GM21526 (cell line): ENCODE measurements around the gene EPB41L1.

Source experiments
- ATAC-seq: cut with Tn5 transposase; IDR thresholded peaks from one replicate; pipeline ENCODE4 v1.9.1; 2021; ENCODE audit warnings: moderate library complexity; ENCODE audit not compliant: unreplicated experiment, low FRiP score

EPB41L1 gene

DNA sequence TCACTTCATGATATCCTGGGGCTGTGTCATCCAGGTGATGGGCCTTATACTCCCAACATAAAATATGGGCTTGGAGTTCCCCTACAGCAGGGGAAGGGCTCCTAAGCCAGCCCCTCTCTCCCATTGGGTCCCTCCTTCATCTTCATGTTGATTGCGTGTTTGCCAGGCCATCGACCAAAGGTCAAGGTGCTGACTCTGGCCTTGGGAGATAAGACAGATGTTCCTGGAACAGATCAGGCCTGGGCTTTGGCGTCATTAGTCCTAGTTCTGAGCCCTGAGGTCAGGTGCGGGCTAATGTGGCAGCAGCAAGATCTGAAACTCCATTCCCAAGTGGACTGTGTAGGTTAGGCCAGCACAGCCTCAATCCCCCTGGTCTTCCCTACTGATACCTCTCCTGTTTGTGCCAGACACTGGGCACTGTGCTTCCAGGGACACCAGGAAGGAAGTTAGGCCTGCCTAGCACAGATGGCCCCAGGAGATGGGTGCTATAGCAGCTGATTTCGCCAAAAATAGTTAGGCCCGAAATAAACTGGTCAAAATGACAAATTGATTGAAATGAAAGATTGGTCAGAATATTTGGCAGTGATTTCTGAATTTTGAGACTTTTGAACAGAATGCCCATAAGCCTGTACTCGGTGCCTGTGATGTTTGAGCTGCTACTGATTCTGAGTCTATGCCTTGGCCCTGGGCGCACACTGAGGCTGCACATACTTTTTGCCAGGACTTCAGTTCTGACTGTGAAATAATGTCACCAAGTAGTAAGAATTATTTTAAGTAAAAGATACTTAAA, 28.8 kb downstream of the EPB41L1 start:
- ATAC-seq: no peak

DNA sequence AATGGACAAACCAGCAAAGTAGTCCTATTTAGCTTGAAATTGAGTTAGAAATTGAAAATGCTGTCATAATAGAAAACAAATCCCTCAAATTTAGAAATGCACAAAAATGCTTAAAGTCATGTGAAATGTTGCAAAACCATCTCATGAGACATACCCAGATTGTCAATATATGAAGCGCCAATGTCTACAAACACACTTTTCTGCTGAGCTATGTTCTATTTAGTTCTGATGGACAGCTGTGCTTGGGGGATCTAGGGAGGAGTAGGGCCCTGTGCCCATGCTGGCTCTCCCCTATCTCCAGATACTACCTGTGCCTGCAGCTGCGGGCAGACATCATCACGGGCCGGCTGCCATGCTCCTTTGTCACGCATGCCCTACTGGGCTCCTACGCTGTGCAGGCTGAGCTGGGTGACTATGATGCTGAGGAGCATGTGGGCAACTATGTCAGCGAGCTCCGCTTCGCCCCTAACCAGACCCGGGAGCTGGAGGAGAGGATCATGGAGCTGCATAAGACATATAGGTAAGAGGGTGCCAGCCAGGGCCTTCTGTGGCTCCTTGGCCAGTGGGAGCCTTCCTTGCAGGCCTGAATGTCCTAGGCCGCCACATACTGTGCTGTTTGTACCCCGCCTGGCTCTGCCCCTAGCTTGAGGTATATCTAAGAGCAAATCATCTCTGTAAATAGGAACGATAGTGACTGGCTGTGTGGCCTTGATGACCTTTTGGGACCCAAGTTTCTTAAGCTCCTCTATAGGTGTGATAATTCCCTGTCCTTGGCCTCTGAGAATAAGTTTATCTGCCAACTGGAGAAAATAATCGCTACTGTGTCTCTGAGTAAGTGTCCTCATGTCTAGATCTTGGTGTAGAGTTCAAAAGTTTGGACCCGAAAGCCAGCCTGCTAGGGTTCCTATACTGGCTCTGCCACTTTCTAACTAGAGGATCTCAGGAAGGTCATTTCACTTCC, 30.6 kb downstream of the EPB41L1 start:
- ATAC-seq: no peak

DNA sequence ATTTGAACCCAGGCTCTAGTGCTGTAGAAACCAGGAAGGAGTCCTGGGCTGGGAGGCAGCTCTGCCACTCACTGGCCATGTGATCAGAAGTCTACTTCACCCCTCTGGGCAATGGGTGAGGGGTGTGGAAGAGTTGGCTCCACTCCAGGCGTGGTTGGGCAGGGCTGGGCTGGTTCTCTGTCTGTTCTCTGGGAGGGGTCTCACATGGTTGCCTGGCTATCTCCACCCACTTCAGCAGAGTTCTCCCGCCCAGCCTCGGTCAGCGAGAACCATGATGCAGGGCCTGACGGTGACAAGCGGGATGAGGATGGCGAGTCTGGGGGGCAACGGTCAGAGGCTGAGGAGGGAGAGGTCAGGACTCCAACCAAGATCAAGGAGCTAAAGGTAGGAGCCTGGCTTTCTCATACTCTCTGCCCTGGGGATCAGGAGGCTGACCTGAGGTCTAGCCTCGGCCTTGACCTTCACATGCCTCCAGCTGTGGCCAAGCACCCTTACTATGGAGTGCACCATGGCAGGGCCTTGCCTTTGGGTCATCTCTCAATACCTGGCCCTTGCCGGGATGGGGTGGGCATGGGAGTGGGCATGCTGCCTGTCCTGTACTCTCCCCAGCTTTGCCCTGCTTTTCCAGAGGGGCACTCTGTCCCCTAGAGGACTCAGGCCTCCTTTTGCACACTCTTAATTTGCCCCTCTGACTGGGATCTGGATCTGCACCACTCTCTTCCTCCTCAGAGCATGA, 39.6 kb downstream of the EPB41L1 start:
- ATAC-seq: no peak

DNA sequence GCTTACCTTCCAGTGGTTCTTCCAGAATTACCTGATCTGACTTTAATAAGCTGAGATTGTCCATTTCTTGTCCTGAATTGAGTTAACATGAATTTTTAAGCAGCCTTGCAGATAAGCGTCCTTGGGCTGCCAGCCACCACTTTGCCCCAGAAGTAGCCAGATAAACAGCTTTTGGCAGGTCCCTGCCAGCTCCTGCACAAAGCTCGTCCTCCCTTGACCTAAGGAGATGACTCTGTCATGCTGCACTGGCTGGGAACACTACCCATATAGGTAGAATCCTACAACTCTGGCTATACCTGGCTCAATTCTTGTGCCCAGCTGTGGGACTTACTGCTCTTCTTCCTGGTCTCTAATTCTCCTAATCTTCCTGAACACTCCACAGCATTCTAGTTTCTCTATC, 42.1 kb downstream of the EPB41L1 start:
- no peak for ATAC-seq

DNA sequence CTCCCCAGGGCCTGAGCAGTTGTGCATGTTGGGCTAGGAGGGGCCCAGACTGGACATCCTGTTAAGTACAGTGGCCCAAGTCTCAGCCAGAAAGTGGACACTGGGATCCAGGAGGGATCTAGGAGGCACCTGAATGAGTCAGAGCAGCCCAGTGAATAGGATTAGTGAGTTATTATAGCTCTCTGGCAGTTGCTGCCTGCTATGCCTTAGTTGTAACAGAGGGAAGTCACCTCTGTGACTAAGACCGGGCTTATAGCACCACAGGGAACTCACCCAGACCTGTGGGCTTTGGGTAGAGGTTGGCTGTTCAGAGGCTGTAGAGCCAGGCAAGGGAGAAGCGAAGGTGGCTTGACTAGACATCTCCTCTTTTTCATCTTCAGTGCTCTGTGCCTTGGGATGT, 42.7 kb downstream of the EPB41L1 start:
- no peak for ATAC-seq

DNA sequence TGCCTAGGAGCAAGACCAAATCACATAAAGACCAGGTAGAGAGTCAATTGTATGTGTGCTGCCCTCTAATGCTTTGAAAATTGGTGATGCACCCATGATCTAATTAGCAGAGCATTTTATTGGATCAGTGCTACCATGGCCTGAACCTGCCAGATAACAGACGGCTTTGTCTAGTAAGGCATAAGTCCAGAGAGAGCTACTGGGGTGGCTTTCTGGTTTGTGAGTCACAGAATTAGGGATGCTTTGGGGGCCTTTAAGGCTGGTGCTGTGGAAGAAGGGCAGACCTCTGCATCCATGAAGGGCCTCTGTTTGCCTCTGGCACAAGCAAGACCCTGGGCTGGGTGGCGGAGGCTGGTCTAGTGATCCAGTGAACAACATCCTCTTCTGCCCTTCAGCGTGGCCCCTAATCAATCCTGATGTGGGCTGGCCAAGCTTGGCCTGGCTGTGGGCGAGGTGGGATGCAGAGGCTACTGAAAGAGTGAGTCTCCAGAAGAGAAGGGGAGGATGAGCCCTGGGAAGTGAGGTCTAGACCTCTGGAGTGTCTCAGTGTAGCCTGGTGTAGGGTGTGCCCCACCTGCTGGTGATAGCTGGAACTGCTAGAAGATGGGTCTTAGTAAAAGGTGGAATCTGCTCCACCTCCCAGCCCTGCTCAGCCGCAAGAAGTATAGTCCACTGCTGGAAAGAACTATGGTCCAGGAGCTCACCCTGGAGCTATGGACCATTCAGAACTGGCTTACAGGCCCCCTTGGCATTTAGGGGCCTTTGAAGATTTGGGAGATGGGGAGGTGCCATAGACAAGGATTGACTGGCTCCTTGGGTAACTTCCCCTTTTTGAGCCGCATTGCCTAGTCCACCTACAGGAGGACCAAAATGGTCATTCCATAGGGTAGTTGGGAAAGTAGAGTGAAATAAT, 45.1 kb downstream of the EPB41L1 start:
- ATAC-seq: no peak

DNA sequence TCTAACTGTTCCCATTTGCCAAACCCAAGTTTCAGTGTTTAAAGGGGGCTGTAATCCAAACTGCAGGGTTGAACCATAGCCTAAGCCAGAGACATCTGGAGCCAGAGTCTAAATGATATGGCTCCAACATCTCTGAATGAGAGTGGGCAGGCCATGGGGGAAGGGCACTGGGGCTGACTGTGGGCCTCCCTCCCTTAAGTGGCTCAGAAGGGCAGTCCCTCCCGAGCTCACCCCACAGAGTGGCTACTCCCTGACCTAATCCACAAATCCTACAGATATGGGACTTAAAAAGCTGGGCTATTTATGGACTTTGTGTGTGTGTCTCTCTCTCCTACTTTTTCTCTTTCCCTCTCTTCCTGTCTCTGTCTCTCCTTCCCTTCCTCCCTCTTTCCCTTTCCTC, 45.9 kb downstream of the EPB41L1 start:
- no peak for ATAC-seq

DNA sequence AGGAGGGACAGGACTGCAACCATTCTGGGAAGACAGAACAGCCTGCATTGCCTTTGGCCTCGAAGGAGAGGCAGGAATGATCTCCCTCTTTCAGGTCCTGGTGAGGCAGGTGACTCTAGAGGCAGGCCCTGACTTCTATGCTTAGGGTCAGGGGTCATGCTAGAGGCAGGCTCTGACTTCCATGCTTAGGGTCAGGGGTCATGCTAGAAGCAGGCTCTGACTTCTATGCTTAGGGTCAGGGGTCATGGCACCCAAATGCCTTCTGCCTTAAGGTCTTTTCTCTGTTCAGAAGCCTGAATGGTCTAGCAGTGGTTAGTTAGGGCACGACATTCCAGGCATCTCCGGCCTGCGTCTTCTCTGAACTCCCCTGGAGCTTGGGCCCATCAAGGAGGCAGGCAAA, 46.7 kb downstream of the EPB41L1 start:
- ATAC-seq: no peak

DNA sequence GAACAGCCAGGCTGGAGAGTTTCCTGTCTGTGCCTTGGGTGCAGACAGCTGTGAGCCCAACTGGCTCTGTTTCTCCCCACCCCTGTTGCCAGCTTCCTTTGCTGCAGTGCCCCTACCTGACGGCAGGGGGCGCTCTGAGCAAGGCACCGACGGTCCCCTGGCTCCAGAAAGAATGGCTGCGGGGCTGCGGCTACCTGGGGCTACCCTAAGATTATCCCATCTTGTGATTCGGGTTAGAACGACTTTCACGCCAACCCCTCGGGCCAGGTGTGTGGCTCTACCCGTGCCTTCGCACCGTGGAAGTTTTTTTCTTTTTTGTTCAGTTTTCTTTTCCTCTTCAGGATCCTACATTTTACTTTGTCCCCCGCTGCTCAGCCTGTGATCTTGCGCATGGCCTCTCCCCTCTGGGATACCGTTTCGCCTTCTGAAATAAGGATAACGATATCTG, 48.4 kb downstream of the EPB41L1 start:
- no peak for ATAC-seq

DNA sequence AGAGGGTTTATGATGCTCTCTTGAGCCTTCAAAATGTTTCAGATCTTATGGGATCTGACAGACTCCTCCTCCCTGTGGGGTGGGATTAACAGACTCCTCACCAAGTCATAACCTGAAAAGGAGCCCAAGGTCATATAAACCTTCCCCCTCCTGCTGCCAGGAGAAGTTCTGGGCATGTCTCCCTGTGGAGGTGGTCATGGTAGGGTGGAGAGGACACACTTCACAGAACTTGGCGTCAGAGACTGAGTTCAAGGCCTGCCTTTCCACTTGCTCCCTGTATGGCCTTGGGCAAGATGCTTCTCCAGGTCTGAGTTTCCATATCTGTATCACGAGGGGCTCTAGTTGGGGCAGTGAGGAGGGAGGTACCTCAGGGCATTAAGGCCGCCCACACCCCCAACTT, 49.3 kb downstream of the EPB41L1 start:
- ATAC-seq: no peak

DNA sequence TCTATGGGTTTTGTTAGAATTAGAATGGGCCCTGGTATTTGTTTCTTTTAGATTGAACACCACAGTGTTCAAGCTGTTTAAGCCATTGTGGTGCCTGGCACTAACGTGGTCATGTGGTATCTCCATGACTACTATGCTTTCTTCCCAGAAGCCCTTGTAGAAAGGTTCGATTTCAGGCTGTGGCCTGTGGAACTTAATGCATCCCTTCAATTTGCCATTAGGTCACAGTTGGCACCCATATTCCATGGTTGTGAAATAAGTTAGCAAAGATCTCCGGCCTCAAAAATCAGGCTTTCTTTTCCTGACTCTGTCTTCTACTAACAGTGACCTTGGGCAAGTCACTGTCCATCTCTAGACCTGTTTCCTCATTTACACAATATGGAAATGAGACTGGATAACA, 50.5 kb downstream of the EPB41L1 start:
- ATAC-seq: no peak

DNA sequence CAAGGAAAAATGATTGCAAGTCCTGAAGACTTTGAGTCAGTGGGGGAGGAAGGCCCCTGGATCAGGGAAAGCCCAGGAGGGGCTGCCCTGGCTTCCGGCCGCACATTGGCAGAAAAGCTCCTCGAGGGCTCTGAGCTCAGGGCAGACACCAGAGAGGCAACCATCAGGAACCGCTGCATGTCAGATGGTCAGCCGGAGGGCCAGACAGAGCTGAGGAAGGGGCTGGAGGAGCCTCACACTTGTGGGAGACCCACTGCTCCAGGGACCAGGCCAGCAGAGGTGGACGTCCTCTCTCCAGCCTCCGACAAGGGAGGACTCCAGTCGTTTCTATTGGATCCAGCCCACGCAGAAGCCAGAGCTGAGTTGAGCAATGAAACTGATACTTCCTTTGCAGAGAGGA, 51.5 kb downstream of the EPB41L1 start:
- ATAC-seq: no peak

DNA sequence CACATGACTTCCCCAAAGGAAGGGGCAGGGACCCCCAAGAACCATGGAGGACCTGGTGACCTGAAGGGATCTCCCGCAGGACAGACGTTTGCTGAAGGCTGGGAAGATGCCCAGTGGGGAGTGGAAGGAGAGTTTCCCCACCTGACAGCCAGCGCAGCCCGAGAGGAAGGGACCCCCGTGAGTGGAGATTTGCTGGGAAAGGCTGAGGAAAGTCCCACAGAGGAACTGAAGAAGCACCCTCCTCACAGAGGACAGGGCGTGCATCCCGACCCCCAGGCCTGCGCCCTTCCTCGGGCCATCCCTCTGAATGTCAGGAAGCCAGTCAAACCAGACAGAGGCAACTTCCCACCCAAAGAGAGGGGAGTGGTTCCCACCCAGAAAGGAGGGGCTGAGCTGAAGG, 52.1 kb downstream of the EPB41L1 start:
- ATAC-seq: no peak

DNA sequence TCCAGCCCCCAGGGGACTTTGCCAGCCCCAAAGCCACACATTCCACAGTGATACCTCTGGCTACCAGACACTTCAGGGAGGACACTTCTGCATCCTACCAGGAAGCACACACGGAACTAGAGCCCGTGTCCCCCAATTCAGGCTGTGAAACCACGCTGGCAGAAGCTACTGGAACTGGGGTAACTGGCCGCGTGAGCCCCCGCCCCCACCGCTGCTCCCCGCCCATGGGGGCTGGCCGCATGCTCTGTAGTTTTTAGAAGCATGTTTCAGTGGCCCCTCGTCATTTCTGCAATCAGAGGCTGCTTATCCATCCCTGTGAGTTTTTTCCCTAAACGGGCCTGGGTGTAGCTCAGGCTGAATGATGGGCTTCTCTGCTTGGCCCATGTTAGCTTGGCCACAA, 53.1 kb downstream of the EPB41L1 start:
- no peak for ATAC-seq

DNA sequence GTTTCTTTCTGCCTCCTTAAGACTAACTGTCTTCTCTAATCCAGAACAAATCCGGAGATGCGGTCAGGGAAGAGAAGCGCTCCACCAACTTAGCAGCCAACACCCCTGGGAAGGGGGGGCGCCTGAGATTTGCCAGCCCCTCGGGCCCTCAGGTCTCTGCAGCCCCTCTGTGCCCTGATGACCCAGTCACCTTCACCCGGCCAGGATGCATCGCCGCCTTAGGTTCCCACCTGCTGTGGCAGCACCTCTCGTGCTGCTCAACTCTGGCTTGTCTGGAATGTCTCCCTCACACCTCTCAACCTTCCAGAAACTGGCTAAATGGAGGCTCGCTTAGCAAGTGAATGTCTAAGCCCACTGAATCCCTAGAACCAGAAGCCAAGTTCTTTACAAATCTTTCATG, 53.7 kb downstream of the EPB41L1 start:
- ATAC-seq: no peak

DNA sequence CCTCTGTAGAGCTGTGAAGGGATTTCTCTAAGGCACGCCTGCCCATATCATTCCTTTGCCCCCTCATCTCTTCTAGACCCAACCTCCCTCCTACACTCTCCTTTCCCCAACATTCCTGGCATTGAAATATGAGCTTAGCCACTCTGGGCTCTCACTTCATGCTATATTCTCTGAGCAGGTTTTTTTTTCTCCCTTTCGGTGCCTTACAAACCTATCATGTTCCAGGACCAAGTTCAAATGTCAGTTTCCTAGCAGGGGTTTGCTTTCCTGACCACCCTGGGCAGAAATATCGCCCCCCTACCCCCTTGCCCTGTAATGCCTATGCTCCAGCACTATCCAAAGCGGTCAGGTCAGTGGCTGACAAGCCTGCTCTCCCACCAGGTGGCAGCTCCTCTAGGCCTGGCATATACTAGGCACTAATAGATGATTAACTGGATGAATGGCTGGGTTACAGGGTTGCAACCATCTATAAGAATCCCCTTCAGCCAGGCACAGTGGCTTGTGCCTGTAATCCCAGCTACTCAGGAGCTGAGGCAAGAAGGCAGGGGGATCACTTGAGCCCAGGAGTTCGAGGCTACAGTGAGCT, 56.0 kb downstream of the EPB41L1 start:
- ATAC-seq: no peak

DNA sequence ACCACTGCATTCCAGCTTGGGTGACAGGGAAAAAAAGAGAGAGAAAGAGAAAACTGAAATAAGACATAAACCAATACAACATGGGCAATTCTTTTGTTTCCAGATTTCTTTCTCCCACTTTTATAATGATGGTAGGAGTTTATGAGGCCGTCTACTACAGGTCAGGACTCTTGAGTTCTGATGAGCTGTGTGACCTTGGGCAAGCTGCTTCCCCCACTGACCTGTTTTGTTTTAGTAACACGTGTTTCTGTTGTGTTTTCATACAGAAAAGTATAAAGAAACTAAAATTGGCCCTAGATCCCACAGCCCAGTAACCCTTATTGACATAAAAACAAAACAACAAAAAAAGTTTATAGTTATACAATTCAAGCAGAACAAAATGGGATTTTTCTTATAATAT, 58.8 kb downstream of the EPB41L1 start:
- no peak for ATAC-seq

DNA sequence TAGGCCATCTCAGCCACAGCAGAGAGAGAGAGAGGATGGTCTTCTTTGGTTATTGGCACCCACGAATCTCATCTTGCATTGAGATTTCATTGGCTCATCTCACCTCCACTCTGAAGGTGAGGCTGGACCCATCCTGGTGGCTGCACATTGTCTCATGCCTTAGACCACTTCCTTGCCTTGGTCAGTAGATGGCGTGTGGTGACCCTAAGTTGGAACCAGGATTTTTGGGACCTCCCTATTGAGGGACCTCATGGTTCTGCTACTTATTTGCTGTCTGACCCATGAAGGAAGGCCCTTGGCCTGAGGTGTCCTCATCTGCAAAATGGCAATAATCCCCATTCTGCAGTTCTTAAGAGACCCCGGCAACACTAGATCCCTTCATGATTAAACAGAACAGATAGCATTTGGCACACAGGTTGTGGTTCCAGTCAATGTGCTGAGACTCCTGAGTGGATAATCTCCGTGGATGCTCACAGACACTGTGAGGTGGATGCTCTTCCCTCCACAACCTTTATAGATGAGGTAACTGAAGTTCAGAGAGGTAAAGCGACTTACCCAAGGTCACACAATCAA, 60.2 kb downstream of the EPB41L1 start:
- no peak for ATAC-seq

DNA sequence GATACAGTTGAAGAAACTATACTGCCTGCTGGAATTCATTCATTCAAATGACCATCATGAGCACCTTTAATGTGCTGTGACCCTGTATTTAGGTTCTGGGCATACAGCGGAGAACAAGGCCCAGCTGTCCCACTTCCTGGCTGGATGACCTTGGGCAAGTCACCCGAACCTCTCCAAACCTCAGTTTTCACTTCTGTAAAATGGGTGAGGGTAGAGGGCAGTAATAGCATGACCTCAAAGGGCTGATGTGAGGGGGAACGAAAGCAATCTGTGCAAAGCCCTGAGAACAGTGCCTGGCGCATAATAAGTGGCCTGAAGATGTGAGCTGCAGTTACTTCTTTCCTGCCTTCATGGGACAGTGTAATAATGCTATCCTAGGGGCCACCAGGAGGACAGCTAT, 61.2 kb downstream of the EPB41L1 start:
- ATAC-seq: no peak
